Stomach smooth muscle (tissue), 2 donors: ENCODE data around the gene SCGB3A1.

Experiments
- H3K27ac ChIP-seq: one replicate; pipeline ENCODE4 v1.7.0; 2013; ENCODE audit warnings: mild to moderate bottlenecking, low read length, inconsistent platforms
- H3K27me3 ChIP-seq, 2 donors: one replicate each; pipeline ENCODE4 v1.7.0; 2013; ENCODE audit warnings: low read length in 2 of 2; ENCODE audit not compliant: insufficient read depth in 2 of 2, control insufficient read depth in 1 of 2
- H3K36me3 ChIP-seq, 2 donors: one replicate each; pipeline ENCODE4 v1.7.0; 2013; ENCODE audit warnings: low read length in 2 of 2; ENCODE audit not compliant: control insufficient read depth in 2 of 2, insufficient read depth in 2 of 2
- H3K4me1 ChIP-seq: one replicate; pipeline ENCODE4 v1.7.0; 2013; ENCODE audit warnings: low read length; ENCODE audit not compliant: control insufficient read depth, insufficient read depth
- H3K4me3 ChIP-seq, 2 donors: one replicate each; pipeline ENCODE4 v1.7.0; 2013; ENCODE audit warnings: low read length in 2 of 2
- H3K9ac ChIP-seq, 2 donors: one replicate each; pipeline ENCODE4 v1.7.0; 2013; ENCODE audit warnings: low read length in 2 of 2, mild to moderate bottlenecking in 1 of 2
- H3K9me3 ChIP-seq, 2 donors: one replicate each; pipeline ENCODE4 v1.7.0; 2013; ENCODE audit warnings: low read length in 2 of 2; ENCODE audit not compliant: control insufficient read depth in 2 of 2
- donor health status: healthy.
- donor health status: Pancreatic carcinoma.

SCGB3A1 gene

GRCh38 chr5:180591311-180591887 is at the start of gene SCGB3A1:
Gene SCGB3A1, minus strand, starts transcription at chr5:180591499. Its CDS starts 37 bp downstream, at chr5:180591462.
- no peak within 1 kb of the TSS for H3K4me3 ChIP-seq
- H3K27ac ChIP-seq, result no peak within 1 kb of the TSS
- H3K36me3 ChIP-seq, result no peaks in the 10 kb centered on the region
- no peaks in the 10 kb centered on the region for H3K9me3 ChIP-seq
- peaks cover 3% of the 10 kb centered on the region for H3K4me1 ChIP-seq
- no peak within 1 kb of the TSS for H3K9ac ChIP-seq
- peaks cover 22 to 35% of the 10 kb centered on the region in 2 donors for H3K27me3 ChIP-seq

- Histone ChIP-seq H3K9me3 (no peaks in the 10 kb centered on the region), H3K36me3 (no peaks in the 10 kb centered on the region), H3K4me1 (no peaks in the 10 kb centered on the region), H3K27me3 (peaks cover 2 to 7% of the 10 kb centered on the region in 2 donors), H3K9ac (no peak overlapping the region), H3K27ac (no peak overlapping the region), H3K4me3 (no peak overlapping the region)
These were observed 49.2 kb upstream of the SCGB3A1 start for GRCh38 chr5:180640611-180640860.

- no peak overlapping the region for H3K27ac ChIP-seq
- H3K4me3 ChIP-seq, result no peak overlapping the region
- no peaks in the 10 kb centered on the region for H3K9me3 ChIP-seq
These were observed 48.7 kb upstream of the SCGB3A1 start for GRCh38 chr5:180639741-180640610.

GRCh38 chr5:180639287-180639686 is 48.0 kb upstream of the SCGB3A1 start:
- Histone ChIP-seq H3K27me3 (no peaks in the 10 kb centered on the region), H3K4me3 (no peak overlapping the region), H3K27ac (no peak overlapping the region), H3K9me3 (no peaks in the 10 kb centered on the region), H3K36me3 (no peaks in the 10 kb centered on the region), H3K9ac (no peak overlapping the region), H3K4me1 (no peaks in the 10 kb centered on the region)

More at GRCh38 chr5:180639741-180640610, 48.7 kb upstream of the SCGB3A1 start:
- H3K9ac ChIP-seq, result no peak overlapping the region
- peaks cover 2 to 4% of the 10 kb centered on the region in 2 donors for H3K27me3 ChIP-seq
- H3K4me1 ChIP-seq, result no peaks in the 10 kb centered on the region
- H3K36me3 ChIP-seq, result no peaks in the 10 kb centered on the region

GRCh38 chr5:180637962-180638680 is 46.8 kb upstream of the SCGB3A1 start:
- H3K9ac ChIP-seq, result no peak overlapping the region
- H3K27ac ChIP-seq, result no peak overlapping the region
- H3K4me1 ChIP-seq, result no peaks in the 10 kb centered on the region
- no peaks in the 10 kb centered on the region for H3K9me3 ChIP-seq
- H3K27me3 ChIP-seq, result peaks cover 1 to 2% of the 10 kb centered on the region in 2 donors
- no peaks in the 10 kb centered on the region for H3K36me3 ChIP-seq
- H3K4me3 ChIP-seq, result no peak overlapping the region

- Histone ChIP-seq H3K9me3 (no peaks in the 10 kb centered on the region), H3K27me3 (peaks cover 2 to 9% of the 10 kb centered on the region in 2 donors), H3K9ac (no peak overlapping the region), H3K36me3 (no peaks in the 10 kb centered on the region), H3K4me1 (no peaks in the 10 kb centered on the region), H3K27ac (no peak overlapping the region), H3K4me3 (no peak overlapping the region)
These were observed 45.2 kb upstream of the SCGB3A1 start for GRCh38 chr5:180636403-180637075.

GRCh38 chr5:180636016-180636402 is 44.7 kb upstream of the SCGB3A1 start:
- H3K9ac ChIP-seq, result no peak overlapping the region
- H3K27me3 ChIP-seq, result peaks cover 2 to 9% of the 10 kb centered on the region in 2 donors

GRCh38 chr5:180633283-180634177 is 42.2 kb upstream of the SCGB3A1 start:
- Histone ChIP-seq H3K9me3 (no peaks in the 10 kb centered on the region), H3K27me3 (peaks cover 4 to 9% of the 10 kb centered on the region in 2 donors), H3K4me1 (no peaks in the 10 kb centered on the region), H3K9ac (no peak overlapping the region), H3K4me3 (no peak overlapping the region), H3K27ac (no peak overlapping the region), H3K36me3 (no peaks in the 10 kb centered on the region)

More at GRCh38 chr5:180636016-180636402, 44.7 kb upstream of the SCGB3A1 start:
- Histone ChIP-seq H3K4me3 (no peak overlapping the region), H3K27ac (no peak overlapping the region), H3K4me1 (no peaks in the 10 kb centered on the region), H3K36me3 (no peaks in the 10 kb centered on the region), H3K9me3 (no peaks in the 10 kb centered on the region)

- H3K27ac ChIP-seq, result no peak overlapping the region
- H3K9me3 ChIP-seq, result no peaks in the 10 kb centered on the region
- peaks cover 4 to 9% of the 10 kb centered on the region in 2 donors for H3K27me3 ChIP-seq
- H3K36me3 ChIP-seq, result no peaks in the 10 kb centered on the region
- H3K9ac ChIP-seq, result no peak overlapping the region
- H3K4me3 ChIP-seq, result no peak overlapping the region
- no peaks in the 10 kb centered on the region for H3K4me1 ChIP-seq
These were observed 41.5 kb upstream of the SCGB3A1 start for GRCh38 chr5:180632768-180633167.
